Inflammatory macrophage treated with lipopolysaccharide for 1 hour (primary cell): ENCODE measurements around the gene LSM10.

Experiments used
- DNase-seq, 2 donors: peaks; one replicate each; pipeline ENCODE4 v3.0.0-alpha.2; 2020 to 2022

The LSM10 gene

DNA sequence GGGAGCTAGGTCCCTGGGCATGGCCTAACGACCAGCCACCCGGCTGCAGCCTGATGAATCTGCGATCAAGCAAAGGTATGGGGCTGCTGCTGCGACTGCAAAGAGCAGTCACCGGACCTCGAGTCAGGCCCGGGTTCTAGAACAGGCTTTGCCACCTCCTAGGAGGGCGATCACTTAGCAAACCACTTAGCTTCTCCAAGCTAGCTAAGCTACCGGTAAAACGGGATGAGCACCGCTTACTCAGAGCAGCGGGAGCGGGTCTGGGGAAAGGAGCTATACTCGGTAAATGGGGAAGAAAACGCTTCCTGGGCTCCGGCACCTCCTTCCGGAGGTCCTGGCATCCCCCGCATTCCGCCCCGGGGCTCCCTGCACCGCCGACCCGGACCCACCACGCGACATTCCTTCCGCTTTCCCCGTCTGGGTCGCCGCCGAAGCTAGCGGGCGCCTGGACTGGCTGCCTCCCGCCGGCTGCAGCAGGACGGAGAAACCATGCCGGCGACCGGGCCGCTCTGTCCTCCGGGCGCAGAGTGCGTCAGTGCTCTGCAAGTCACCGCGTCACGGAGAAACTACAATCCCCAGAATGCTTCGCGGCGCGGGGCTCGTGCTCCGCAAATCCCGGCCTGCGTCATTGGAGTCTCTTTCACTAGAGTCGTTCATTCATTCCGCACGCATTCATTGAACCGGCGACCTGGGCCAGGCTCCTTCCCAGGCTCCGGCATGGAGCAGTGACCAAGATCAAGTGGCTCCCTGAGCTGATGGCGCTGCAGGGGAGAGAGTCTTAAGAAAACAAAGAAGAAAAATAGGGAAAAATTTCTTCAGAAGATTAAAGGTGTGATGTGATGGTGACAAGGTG is at the start of gene LSM10:
Gene LSM10 (minus strand): TSS at position 531 of the 853 bp plus-strand sequence. CDS start 3,779 bp downstream, outside the sequence.
- DNase-seq, result peak; percentile 89 to 94

DNA sequence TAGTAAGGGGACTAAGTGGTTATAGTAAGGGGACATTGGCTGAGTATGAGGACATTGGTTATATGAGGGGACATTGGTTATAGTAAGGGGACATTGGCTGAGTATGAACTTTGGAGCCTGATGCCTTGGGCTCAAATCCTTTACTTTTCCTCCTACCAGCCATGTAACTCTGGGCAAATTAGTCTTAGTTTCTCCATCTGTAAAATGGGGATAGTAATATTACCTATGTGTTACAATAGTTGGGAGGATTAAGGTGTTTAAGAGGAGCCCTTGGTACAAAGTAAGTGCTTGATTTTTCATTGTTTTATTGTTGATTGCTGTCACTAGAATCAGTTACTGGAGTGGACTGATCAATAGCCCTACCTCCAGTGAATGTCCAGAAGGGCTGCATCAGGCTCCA is 49.7 kb upstream of the LSM10 start:
- no peak for DNase-seq

DNA sequence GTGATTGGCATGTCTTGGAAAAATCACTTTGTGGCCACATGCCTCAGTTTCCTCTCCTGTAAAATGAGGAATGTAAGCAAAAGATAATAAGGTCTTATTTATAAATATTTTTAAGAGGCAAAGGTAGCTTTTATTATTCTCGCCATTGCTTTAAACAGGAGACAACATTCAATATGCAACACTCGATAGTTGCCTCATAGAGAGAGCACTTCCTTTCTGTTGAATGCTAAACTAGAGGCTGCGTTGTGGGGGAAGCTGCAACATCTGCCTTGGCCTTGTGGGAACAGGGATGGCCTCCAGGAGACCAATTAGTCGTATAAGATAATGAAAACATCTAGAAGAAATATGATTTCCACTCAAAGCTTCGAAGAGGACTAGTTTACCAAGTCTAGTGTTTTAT is 49.0 kb upstream of the LSM10 start:
- DNase-seq, result peak; percentile 53

DNA sequence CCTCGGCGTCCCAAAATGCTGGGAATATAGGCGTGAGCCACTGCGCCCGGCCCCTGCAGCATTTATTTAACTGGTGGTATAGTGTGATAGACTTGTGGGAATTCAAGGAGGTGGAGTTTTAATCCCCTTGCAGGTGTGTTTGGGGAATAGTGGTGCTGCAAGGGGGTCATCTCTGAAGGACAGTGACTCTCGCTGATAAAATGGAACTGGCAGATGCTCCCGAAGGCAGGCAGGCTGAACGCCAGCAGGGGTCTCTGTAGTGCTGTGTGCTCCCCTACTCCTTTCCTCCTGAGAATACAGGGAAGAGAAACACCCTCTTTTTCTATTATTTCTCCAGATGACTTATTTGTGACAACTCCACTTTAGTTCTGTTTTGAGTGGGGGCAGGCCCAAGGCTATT is 48.6 kb upstream of the LSM10 start:
- peak; percentile 44 to 68 for DNase-seq

DNA sequence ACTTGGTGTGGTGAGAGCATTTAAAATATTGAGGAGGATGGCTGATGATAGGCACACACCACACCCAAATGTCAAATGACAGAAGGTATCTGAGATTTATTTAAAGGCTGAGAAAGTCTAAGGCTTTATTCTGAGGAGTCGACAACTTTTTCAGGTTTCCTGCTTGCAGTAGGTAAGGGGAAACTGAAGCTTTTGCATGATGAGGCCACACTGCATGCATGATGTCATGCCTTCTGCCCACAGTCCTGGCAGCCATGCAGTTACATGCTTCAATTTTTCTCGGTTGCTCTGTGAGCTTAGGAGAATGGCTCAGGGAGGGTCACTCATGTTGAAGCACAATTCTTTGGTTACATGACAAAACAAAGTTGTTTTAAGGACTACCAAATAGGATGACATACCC is 45.6 kb upstream of the LSM10 start:
- DNase-seq, result no peak

DNA sequence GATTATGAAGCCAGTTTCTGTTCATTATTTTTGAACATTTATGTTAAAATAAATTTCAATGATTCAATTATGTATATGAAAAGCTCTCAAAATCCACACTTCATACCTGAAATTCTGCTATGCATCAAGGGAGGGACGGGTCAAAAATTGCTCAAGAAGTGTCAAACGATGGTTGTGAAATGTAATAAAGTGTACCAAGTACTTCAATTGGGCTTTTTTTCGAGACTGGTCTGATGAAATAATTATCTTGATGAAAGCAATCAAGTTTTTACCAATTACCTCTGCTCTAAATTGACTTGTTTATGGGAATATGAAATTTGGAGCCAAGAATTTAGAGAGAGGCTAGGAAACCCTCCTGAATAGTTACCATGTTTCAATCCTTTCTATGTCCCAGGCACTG is 44.6 kb upstream of the LSM10 start:
- no peak for DNase-seq

DNA sequence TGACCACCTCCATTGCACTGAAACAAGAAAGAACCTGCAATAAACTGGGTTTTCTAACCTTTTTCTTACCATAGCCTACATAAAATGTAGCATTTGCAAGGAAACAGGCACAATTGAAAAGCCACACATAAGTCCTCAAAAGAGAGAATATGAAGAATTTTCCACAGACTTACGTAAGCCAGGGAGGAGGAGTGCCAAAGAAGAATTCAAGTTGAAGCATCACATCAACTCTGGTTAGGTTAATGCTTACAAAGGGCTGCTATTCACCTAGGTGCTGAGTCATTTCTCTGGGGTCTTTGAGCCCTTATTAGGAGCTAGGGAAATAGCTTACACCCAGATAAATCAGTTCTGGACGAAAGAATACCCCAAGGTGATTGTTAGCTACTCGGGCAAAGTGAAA is 42.9 kb upstream of the LSM10 start:
- no peak for DNase-seq

DNA sequence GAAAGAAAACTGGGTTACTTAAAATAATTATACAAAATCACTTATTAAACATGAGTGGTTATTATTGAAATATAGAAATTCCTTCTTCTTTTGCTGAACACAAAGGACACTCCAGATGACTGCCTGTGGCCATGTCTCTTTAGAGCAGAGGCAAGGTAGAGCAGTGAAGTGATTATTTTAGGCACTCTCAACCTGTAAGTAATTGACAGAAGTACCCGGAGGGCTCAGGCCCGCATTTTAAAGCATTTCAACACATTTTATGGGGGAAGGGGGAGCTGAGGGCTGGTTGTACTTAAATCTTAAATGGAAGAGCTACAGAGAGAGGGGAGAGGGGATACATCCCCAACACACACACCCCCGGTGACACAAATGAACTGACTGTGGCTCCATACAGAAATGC is 42.3 kb upstream of the LSM10 start:
- DNase-seq, result no peak

DNA sequence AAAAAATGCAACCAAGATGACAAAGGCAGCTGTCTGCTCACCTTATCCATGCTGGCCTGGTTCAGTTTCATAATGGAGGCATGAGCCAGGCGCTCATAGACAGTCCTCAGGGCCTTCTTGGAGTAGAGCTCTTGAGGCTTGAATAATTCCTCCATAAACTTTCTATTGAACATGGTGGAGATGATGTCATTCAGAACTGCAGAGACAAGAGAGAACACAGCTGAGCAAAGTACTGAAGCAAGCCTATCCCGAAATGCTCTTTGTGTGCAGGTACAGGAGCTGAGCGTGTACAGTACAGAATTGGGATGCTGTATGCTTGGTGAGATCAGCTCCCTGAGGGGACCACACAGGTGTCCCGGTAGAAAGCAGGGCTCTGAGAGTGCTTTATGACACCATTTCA is 41.0 kb upstream of the LSM10 start:
- DNase-seq, result no peak

DNA sequence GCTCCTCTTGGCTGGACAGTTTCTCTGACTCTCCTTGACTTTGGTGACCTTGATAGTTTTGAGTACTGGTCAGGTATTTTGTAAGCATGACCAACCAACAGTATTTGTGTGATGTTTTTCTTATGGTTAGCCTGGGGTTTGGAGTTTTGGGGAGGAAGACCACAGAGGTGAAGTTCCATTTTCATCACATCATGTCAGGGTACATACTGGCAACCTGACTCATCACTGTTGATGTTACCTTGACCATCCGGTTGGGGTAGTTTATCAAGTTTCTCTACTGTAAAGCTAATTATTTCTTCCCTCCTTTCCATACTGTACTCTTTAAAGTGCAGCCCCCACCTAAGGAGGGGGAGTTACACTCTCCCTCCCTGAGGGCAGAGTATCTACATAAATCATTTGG is 39.1 kb upstream of the LSM10 start:
- DNase-seq, result no peak

DNA sequence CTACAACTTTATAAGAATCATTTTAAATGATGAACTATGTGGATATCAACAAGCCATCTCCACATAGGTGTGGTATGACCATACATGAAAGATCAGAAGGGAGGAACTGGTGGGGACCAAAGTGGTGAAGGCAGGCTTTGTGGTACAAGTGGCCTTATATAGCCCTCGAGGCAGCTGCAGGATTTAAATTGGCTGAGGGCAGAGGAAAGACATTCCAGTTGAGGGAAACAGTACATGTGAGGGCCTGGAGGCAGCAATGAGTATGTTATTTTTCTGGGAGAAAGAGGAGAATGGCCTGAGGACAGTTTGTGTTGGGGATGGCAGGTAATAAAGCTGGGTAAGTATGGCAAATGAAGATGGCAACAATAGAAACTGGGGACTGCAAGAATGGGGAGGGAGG is 35.4 kb upstream of the LSM10 start:
- no peak for DNase-seq

DNA sequence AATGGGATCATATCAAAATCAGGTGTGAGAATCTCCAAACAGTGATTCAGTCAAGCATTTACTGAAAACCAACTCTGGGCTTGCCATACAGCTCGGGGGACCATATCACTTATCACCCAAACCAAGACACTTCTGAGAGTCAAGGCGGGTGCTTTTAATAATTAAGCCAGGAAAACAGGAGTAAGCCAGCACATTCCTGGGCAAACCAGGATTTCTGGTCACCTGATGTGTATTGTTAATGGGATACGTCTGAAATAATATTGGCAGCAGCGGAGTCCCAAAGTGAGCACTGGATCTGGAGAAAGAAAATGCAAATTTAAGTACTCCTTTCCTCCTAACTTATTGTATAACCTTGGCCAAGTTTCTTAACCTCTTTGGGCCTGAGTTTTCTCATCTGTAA is 34.9 kb upstream of the LSM10 start:
- DNase-seq, result no peak

DNA sequence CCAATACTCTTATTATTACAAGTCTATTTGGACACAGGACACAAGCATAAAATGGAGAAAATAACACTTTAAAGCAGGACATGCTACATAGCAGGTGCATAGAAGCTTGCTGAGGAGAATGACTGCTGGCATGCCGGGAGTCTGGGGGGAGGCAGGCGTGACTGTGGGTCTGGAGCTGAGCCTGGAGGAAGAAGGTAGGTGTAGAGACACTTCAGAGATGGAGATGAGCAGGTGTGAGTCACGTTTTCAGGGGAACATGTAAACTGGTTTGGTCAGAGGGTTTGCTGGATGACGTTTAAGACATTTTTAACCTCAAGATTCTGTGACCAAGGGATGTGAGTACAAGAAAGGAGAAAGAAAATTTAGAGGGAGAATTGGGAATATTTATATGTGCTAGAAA is 28.1 kb upstream of the LSM10 start:
- no peak for DNase-seq

DNA sequence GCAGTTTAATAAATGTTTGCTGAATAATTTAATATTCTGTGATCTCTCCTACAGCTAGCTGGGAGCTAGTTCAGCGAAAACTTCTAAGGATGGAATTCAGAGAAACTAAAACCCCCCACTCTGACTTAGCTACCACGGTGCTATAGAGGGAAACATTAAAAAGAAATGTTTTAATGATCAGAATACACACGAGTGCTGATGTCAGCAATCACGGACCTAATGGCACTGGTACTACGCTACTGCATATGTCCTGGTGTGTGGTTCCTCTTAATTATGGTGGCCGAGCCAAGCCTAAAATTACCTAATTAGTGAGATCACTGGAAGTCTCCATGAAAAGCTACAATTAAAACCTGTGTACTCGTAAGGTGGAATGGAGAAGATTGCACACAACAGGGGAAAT is 23.9 kb upstream of the LSM10 start:
- no peak for DNase-seq

DNA sequence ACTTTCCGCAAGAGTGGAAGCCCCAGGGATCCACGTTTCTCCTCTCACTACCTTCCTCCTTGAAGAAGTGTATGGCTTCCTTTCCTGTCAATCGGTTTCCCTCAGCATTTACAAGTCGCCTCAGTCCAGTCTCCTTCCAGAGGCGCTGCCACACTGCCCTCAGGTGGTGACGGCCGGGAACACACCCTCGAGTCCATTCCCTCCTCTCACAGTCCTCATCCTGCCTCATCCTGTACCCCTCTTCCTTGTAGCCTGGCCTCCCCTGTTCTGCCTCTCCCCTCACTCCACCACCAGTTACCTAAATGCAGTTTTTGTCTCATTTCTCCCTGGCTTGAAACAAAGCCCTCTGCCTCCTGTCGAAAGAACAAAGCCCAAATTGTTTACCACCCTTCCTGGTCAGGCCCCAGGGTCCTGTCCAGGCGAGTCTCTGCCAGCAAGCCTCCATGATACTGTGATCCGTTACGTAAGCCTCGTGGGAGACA is 23.2 kb upstream of the LSM10 start:
- peak; percentile 95 to 100 for DNase-seq

DNA sequence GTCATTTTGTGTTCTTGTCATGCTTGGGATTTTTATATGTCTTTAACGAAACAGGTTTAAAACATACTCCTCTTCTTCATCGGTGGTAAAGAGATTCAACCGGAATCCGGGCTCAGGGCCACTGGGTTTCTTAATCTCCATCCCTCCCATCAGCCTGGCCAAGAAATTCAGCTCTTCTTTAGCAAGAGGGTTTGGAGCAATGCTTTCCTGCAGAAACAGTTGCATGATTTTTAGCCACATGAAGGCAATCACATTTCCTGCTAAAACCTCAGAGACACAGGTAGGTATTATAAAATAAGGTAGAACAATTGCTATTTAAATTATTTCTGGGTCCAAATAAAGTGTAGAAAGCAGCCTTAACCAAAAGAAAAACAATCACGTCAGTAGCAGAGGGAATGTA is 22.7 kb upstream of the LSM10 start:
- no peak for DNase-seq

DNA sequence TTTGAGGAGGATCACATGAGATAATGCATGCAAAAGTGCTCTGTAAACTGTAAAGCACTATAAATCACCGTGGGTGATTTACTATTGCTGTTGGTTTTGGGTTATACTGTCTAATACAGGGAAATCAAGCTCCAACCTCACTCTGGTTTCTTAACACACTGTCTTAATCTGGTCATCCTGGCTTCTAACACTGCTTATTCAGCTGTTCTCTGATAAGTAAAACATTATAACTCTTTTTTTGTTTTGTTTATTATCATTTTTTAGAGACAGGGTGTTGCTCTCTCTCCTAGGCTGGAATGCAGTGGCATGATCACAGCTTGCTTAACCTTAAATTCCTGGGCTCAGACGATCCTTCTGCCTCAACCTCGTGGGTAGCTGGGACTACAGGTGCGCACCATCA is 21.9 kb upstream of the LSM10 start:
- DNase-seq, result no peak

DNA sequence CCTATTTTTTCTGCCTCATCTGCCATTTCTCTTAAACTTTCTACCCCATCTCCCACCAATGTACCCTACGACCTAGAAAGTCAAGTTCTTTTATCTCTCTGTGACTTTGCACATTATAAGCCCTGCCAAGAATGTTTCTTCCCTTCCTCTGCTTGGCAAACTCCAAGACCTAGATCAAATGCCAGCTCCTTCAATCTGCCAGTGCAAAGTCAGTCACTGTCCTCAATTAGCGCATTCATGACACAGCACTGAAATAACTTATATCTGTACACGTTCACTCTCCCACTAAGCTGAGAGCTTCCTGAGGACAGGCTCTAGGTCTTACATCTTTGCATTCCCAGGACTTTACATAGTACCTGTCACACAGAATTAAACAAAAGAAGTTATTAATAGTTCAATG is 21.4 kb upstream of the LSM10 start:
- no peak for DNase-seq

DNA sequence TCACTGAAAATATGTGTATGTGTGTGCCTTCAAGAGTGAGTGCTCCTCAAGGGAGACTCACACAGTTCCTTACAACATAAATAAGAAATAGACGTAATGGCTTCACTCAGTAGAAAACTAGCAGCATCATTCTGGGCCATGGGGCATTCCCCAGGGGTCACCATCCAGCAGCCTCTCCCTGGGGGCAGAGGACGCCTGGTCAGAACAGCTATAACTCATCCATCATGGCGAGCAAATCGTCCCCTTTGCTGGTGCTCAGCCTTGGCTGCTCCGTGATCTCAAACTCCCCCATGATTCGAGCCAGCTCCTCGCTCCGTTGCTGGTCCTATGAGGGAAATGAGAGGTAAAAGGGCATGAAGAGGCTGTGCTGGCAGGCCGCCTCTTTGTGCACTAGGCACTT is 20.2 kb upstream of the LSM10 start:
- no peak for DNase-seq

DNA sequence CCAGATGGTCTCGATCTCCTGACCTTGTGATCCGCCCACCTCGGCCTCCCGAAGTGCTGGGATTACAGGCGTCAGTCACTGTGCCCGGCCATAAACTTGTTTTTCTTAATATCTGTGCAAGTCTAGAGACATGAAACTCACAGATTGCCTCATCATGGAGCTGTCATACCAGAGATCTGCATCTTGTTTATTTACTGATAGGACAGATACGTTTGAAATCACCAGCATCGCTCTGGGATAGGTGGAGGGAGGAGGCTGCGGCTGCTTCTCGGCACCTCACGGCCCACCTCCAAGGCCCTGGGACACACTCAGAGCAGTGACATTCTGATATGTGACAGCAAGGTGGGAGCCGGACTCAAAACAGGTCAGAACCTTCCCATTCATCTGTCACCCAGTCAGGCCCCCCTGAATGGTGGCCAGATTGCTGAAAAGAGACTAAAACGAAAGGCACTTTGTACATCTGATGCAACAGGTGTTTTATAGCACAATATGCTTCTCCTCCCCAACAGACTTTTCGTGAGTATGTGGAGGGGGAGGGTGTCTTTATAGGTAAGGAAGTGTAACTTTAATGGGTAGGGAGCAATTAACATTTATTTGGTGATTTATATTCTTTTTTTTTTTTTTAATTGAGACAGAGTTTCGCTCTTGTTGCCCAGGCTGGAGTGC is 18.1 kb upstream of the LSM10 start:
- no peak for DNase-seq

DNA sequence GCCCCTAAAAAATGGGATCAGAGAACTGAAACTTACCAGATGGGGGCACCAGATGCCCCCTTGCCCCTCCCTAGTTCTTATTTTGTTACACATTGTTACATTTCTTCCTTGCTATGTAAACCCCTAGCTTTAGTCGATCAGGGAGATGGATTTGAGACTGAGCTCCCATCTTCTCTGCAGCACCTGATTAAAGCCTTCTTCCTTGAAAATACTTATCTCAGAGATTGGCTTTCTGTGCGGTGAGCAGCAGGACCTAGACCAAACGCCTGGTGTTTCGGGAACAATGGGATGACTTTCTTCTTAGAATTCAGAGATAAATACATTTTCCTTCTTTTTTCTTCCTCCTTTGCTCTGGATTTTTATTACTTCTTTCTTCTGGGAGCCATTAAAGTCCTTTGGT is 16.7 kb upstream of the LSM10 start:
- no peak for DNase-seq

DNA sequence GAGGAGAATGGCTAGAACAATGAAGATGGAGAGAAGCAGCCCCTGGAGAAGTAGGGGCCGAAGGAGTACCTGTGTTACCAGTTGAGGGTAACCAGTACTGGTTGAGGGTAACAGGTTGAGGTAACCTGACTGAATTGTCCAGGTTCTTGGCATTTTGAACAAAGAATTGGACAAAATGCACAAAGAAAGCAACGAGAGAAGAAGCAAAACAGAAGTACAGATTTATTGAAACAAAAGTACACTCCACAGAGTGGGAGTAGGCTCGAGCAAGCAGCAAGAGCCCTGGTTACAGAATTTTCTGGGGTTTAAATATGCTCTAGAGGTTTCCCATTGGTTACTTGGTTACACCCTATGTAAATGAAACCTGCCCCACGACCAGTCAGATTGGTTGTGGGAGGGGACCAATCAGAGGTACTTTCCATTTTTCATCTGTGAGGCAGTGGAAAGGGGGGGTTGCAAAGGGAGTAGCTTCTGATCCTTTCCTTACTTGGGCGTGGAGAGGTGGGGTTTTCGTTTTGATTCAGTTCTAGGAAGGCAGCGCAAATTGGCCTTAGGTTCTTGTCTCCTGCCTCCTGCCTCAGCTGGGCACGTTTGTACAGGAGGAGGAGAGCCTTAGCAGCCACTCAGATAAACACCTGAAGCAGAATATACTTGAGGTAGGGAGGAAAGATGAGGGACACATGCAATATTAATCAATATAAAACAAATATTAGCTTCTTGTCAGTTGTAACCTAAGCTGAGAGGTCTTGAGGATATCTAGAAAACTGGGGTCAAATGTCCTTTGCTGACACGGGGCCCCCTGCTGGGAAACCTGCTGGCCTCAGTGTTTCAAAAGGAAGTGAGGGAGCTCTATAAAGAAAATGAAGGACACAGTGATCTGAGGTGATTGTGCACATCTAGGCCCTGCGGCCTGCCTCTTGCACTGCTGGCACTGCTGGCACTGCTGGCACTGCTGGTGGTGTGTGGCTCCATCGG is 14.3 kb upstream of the LSM10 start:
- peak; percentile 66 to 82 for DNase-seq

DNA sequence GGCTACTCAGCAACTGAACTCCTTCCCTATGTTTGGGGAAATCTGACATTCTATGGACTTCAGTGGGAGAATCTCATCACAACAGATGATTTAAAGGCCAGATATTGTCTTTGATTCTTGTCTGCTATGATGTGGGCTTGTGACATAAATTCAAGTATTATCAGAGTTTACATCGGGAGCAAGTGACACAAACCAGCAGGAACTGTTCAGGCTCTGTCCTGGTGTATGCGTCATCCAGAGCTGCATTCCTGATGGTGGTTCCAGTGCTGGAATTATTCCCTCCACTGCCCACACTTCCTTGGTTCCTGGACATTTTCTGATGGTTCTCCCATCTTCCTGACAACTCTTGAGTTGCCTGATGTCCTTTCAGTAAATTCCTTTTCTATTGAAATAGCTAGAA is 10.8 kb upstream of the LSM10 start:
- DNase-seq, result no peak
